ENCODE results near the gene CATSPER3.

Gene CATSPER3

DNA sequence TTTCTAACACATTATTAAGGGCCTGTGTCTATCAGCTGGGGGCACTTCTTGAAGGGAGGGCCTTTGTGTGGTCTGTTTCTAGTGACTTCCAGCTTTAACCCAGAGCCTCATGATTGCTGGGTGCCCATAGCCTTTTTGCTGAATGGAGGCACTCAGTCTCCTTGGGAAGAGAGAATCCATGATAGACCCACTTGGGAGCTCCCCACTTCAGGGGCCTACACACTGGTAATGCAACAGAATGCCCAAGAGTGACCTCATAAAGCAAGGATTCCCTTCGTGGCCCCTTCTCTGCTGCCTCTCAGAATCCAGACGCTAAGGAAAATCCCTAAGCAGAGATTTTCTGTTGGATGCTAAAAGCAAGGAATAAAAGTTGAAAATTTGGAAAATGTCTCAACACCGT, at the start of gene CATSPER3:
Gene CATSPER3 (plus strand): TSS at position 301 of the 400 bp plus-strand sequence. CDS start 85 bp downstream, at position 386.
- DNase-seq (ENCODE audit: low read depth in 2 of 2): no peak

- no peak for DNase-seq (ENCODE audit: low read depth in 2 of 2)
These were observed 48.8 kb upstream of the CATSPER3 start for GRCh38 chr5:134918861-134919260.

GRCh38 chr5:134920848-134921575, 46.7 kb upstream of the CATSPER3 start:
- DNase-seq (ENCODE audit: low read depth in 2 of 2): no peak

GRCh38 chr5:134932508-134932907, 35.2 kb upstream of the CATSPER3 start:
- DNase-seq (ENCODE audit: low read depth in 2 of 2): no peak

DNA sequence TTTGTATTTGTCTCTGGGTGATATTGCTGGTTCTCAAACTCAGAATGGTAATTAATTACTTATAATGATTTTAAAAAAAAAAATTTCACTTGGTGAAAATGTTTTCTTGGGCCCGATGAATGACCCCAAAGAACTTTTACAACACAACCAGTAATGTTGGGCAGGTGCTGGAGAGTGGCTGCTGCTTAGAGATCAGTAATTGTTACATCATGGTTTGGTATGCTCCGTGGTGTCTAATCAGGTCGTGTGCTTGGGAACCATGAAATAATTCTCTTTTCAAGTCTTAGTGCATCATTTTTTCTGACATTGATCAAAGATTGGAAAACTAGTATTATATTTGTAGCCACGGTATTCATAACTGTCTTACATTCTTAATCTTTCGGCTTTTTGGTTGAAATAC, 33.5 kb upstream of the CATSPER3 start:
- no peak for DNase-seq (ENCODE audit: low read depth in 2 of 2)

GRCh38 chr5:134935711-134936602, 31.8 kb upstream of the CATSPER3 start:
- DNase-seq (ENCODE audit: low read depth in 2 of 2): no peak

GRCh38 chr5:134937526-134937925, 30.2 kb upstream of the CATSPER3 start:
- no peak for DNase-seq (ENCODE audit: low read depth in 2 of 2)

DNA sequence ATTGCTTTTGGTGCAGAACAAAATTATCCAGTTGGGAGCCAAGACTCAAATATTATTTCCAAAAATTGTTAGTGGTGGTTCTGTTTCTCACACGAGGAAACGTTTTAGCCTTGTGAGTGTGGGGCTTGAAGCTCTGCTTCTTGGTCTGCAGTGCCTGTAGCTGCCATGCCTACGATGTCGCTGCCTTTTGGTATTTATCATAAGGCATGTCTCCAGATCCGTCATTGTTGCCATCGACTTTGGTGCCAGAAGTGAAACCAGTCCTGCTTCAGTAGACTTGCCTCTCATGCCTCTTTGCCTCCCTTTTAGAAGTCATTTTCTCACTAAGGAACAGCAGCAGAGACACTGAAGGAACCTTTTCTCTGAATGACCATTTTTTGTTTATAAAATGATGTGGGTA, 29.7 kb upstream of the CATSPER3 start:
- DNase-seq (ENCODE audit: low read depth in 2 of 2): no peak

DNA sequence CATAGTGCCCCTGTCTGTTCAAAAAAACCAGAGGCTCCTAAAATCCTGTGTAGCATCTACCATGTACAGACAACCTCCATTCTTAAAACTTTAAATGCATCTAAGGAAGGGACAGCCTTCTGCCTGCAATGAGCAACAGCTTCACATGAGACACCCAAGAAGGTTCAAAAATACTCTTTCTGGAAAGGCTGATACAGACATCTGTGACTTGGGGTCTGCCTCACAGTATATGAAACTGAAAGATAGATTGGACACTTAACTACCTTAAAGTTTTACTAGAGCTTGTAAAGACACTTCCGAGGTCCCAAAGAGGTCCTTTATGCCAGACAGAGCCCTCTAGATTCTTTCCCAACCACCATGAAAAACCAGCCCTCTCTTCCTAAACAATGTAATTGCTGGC, 28.2 kb upstream of the CATSPER3 start:
- no peak for DNase-seq (ENCODE audit: low read depth in 2 of 2)

GRCh38 chr5:134943547-134943946, 24.2 kb upstream of the CATSPER3 start:
- no peak for DNase-seq (ENCODE audit: low read depth in 2 of 2)

DNA sequence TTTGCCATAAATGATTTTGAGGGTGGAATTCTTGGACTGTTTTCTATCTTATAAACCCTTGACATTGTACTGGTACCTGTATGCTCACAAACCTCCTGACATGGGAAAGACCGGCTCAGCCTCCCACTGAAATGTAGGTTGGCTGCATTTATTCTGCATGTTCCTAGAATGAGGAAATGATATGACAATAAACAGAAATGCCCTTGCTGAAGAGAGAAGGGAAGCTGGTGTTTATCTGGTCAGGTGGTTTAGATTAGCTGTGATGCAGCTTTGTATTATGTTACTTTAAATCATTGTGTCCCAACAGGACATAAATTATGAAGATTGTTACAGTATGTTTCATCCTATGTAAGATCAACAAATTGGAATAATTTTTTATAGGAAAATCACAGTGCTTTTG, 23.1 kb upstream of the CATSPER3 start:
- no peak for DNase-seq (ENCODE audit: low read depth in 2 of 2)

- DNase-seq (ENCODE audit: low read depth in 2 of 2): no peak
These were observed 22.7 kb upstream of the CATSPER3 start for GRCh38 chr5:134945041-134945440.

GRCh38 chr5:134948911-134949310, 18.8 kb upstream of the CATSPER3 start:
- no peak for DNase-seq (ENCODE audit: low read depth in 2 of 2)

GRCh38 chr5:134949316-134949715, 18.4 kb upstream of the CATSPER3 start:
- DNase-seq (ENCODE audit: low read depth in 2 of 2): no peak

DNA sequence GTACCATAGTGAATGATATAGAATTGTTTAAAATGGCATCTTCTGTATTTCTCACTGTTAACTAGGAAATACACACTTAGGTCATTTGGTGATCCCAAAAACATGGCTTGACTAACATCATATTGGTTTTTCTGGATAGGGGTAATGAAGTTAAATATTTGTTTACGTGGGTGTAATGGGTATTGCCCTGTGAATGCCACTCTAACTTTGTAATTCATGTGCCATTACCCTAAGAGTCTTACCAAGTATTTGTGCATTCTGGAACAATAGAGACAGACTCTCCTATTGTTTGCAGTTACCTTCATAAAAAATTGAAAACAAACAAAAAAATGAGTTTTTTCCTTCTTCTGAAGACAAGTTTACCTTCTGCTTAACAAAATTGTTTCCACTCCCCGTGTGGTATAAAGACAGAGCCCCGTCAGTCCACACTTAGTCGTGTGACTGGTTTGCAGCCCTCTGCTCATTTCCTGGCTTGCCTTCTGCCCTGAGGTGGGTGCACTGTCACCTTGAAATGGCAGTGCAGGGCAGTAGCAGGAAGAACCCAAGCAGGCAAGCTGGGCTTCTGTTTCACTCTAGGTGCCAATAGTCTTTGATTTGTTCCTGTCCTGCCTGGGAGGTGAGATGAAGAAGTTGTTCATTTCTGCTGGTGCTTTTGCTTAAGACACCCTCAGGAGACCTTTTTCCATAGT, 9.6 kb upstream of the CATSPER3 start:
- DNase-seq (ENCODE audit: low read depth in 2 of 2): no peak

GRCh38 chr5:134958755-134959154, 9.0 kb upstream of the CATSPER3 start:
- DNase-seq (ENCODE audit: low read depth in 2 of 2): no peak

- no peak for DNase-seq (ENCODE audit: low read depth in 2 of 2)
These were observed 4.6 kb upstream of the CATSPER3 start for GRCh38 chr5:134963098-134963497.

GRCh38 chr5:134964359-134965270, 3.1 kb upstream of the CATSPER3 start:
- DNase-seq (ENCODE audit: low read depth in 2 of 2): no peak

DNA sequence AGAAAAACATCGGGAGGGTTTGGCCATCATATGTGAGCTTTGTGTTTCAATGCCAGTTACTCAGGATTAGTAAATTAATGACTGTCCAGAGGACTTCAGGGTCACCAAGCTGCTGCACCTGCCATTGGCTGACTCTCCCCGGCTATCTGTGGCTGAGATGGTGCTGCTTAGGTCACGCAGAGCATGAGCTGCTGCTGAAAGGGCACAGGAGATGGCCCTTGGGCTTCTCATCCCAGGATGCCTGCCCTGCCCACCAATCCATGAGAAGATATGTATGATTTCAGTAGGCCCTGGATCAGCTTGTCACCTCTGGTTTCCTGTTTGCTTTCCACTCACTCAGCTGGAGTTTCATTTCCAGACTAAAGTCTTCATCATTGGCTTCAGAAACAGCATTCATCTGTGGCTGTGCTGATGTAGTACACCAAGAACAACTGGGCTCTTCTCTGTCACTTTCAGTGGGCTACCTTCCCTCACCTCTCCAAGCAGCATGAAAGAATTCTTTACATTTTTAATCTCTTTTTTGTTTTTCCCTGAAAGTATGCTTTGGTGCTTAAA, 2.4 kb upstream of the CATSPER3 start:
- no peak for DNase-seq (ENCODE audit: low read depth in 2 of 2)

GRCh38 chr5:134968055-134968454, 348 bp downstream of the CATSPER3 start:
- no peak for DNase-seq (ENCODE audit: low read depth in 2 of 2)

- no peak for DNase-seq (ENCODE audit: low read depth in 2 of 2)
These were observed 1.5 kb downstream of the CATSPER3 start for GRCh38 chr5:134969166-134969565.
